Activated CD4-positive, alpha-beta T cell treated with anti-CD3 and anti-CD28 coated beads, Interleukin-2, amount 10 ng/mL, durations not matched to agents 7 days and 5 days (primary cell): ENCODE results near the gene AUH. TPM values are rescaled to one million over a fixed set of nuclear protein-coding genes. Genes with fewer than 3 reads are reported as not detected.

Experiments used
- CTCF ChIA-PET: fragments of 350-600 bp; sonication (Branson Sonifier 250); formaldehyde crosslinking; loops from one replicate; lab custom pipeline; 2021; ENCODE audit warnings: antibody characterized with exemption; lab: Charles Lee
- POLR2A ChIA-PET: fragments of 350-600 bp; sonication (Branson Sonifier 250); formaldehyde crosslinking; loops from one replicate; lab custom pipeline; 2021; ENCODE audit warnings: antibody characterized with exemption; lab: Charles Lee
- DNase-seq: peaks from one replicate; pipeline ENCODE4 v3.0.0-alpha.2; 2020
- H3K27ac Mint-ChIP-seq: one replicate; pipeline ENCODE4 v1.8.0; 2021; ENCODE audit warnings: mild to moderate bottlenecking, moderate library complexity, mixed read lengths
- H3K27me3 Mint-ChIP-seq: one replicate; pipeline ENCODE4 v1.8.0; 2021; ENCODE audit warnings: mixed read lengths
- H3K36me3 Mint-ChIP-seq: one replicate; pipeline ENCODE4 v1.8.0; 2021; ENCODE audit warnings: low read depth, mixed read lengths
- H3K4me1 Mint-ChIP-seq: one replicate; pipeline ENCODE4 v1.8.0; 2021; ENCODE audit warnings: mixed read lengths
- H3K4me3 Mint-ChIP-seq: one replicate; pipeline ENCODE4 v1.8.0; 2021; ENCODE audit warnings: mild to moderate bottlenecking, moderate library complexity, mixed read lengths
- H3K9me3 Mint-ChIP-seq: one replicate; pipeline ENCODE4 v1.8.0; 2021; ENCODE audit warnings: mixed read lengths
- total RNA-seq, 2 experiments: library from RNA; stranded (reverse); gene quantifications; one replicate each; pipeline ENCODE4 v1.2.3, GENCODE V29; 2021

Gene AUH
- total RNA-seq, 2 experiments from 2014 or later, result 16.8 to 17.0 TPM

DNA sequence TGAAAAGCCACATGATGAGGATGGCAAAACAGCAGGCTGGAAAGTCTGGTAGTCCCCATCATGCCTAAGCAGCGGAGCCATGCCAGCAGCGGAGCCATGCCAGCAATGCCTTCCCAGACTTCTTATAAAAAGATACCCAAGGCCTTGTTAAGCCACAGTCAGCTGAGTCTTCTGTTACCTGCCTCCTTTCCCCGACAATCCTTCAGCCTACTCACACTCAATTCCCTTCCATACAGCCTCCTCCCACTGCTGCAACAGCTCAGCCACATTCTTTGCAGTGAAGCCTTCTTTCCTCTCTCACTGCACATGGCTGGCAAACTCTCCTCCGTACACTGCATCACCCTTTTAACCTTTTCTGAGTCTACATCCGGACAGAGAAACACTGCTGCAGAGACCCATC, 114.9 kb downstream of the AUH start:
- Mint-ChIP-seq H3K9me3 (no peaks in the 10 kb centered on the region), H3K4me1 (peaks cover 25% of the 10 kb centered on the region), H3K27me3 (no peaks in the 10 kb centered on the region), H3K27ac (no peak overlapping the region), H3K36me3 (peaks cover 20% of the 10 kb centered on the region), H3K4me3 (no peak overlapping the region)
- CTCF ChIA-PET, result no interaction called here
- POLR2A ChIA-PET, result no interaction called here
- no peak for DNase-seq

DNA sequence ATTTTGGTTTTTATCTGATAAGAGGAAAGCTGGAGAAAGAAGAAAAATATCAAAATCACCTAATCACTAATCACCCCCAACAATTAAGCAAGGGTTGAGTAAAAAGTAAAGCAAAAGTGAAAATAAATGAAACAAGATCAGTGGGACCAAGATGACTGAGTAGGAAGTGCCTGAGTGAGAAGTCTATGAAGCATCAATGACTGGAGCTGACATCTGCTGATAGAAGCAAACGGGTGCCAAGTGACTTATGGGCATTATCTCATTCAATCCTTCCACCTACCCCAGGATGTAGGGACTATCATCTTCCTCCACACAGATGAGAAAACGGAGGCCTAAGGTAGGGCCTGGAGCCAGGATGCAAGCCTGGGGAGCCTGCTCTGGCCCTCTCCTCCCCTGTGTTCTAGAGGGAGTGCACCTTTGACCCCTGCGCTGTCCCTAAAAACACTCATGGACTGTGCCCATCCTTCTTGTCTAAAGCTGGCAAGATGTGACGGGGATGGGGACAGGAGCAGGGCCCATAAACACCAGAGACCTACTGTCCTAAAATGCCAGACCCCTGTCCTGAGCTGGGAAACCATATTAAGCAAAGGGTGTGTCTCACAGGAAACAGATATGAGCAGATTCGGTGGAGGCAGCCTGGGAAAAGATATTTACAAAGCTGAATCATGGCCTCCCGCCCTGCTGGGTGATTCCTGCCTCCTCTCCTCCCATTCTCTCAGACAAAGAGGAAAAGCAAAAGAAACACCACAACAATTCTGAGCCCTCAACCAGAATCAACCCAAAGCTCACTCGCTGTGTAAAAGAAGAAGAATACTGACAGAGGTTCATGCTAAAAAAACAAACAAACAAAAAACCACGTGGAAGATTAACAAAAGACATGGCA, 116.0 kb downstream of the AUH start:
- Mint-ChIP-seq H3K27ac (peak overlapping the region; percentile 65), H3K4me3 (no peak overlapping the region), H3K9me3 (peaks cover 3% of the 10 kb centered on the region), H3K36me3 (peaks cover 23% of the 10 kb centered on the region), H3K27me3 (no peaks in the 10 kb centered on the region), H3K4me1 (peaks cover 25% of the 10 kb centered on the region)
- ChIA-PET CTCF (interaction anchor here (0.9 kb wide), 1 partner anchor 281 kb away, joined by 3 read pairs; no protein-coding TSS in a partner anchor), POLR2A (no interaction called here)
- no peak for DNase-seq

DNA sequence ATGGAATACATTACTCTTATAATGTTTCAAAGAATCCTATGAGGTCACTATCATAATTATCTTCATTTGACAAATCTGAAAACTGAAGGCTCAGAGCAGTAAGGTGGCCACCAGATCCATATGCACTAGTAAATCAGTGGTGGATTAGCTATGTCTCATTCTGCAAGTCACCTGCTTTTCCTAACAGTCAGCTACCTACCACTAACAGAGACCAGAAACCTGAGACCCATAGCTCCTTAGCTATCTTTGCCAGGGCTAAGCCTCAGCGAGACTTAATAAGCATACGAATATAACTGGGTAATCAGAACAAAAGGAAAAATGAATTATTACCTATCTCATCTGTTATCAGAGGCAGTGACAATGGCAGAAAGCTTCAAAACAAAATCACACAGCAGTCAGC, 118.7 kb downstream of the AUH start:
- no peak for DNase-seq
- no peaks in the 10 kb centered on the region for H3K27me3 Mint-ChIP-seq
- peaks cover 4% of the 10 kb centered on the region for H3K9me3 Mint-ChIP-seq
- peaks cover 19% of the 10 kb centered on the region for H3K36me3 Mint-ChIP-seq
- ChIA-PET CTCF (interaction anchor here (0.7 to 2.4 kb wide), 2 partner anchors 9 to 13 kb away, joined by 3 to 6 read pairs; no protein-coding TSS in a partner anchor), POLR2A (no interaction called here)
- peaks cover 25% of the 10 kb centered on the region for H3K4me1 Mint-ChIP-seq
- H3K4me3 Mint-ChIP-seq, result no peak overlapping the region
- H3K27ac Mint-ChIP-seq, result no peak overlapping the region

DNA sequence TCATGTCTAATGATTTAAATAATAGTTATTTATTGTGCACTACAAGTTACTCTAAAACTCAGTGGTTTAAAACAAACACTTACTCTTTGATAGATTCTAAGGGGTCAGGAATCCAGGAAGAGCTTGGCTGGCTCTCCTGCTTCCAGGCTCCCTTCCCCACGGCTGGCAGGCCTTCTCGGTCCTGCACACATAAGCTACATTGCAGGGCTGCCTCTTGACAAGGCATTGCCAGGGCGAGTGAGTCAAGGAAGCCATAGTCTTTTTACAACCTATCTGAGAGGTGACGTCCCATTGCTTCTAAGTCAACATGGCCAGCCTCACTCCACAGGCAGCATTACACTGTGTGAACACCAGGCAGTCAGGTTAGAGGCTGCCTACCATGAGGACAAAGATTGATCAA, 119.8 kb downstream of the AUH start:
- no peaks in the 10 kb centered on the region for H3K27me3 Mint-ChIP-seq
- DNase-seq, result no peak
- H3K4me3 Mint-ChIP-seq, result no peak overlapping the region
- H3K36me3 Mint-ChIP-seq, result peaks cover 15% of the 10 kb centered on the region
- ChIA-PET POLR2A (no interaction called here), CTCF (interaction anchor here (0.8 kb wide), 1 partner anchor 10 kb away, joined by 3 read pairs; no protein-coding TSS in a partner anchor)
- H3K27ac Mint-ChIP-seq, result no peak overlapping the region
- peaks cover 18% of the 10 kb centered on the region for H3K4me1 Mint-ChIP-seq
- peaks cover 4% of the 10 kb centered on the region for H3K9me3 Mint-ChIP-seq

DNA sequence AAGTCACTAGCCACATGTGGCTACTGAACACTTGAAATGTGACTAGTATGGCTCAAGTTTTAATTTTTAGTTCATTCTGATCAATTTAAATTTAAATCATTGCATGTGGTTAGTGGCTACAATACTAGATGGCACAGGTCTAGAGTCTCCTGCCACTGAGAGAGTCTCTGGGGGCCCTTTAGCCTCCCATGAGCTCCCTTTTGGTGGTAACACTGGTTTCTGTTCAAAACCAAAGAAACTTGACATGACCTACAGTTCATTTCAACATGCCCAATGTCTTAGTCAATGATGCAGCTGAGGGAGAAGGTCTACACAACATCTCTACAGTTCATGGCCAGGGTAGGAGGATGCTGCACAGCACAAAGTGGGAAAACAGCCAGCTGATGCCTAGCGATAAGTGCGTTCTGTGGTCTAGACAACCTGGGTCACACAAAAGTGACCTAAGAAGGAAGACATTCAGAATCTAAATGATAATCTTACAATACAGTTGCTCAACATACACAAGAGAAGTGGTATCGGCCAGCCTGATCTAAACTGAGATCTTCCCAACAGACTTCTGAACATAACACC, 121.0 kb downstream of the AUH start:
- Mint-ChIP-seq H3K36me3 (peaks cover 13% of the 10 kb centered on the region), H3K27me3 (no peaks in the 10 kb centered on the region), H3K9me3 (peaks cover 4% of the 10 kb centered on the region), H3K27ac (no peak overlapping the region), H3K4me3 (no peak overlapping the region), H3K4me1 (peaks cover 9% of the 10 kb centered on the region)
- no peak for DNase-seq
- POLR2A ChIA-PET, result no interaction called here
- CTCF ChIA-PET, result interaction anchor here (1.0 kb wide), 1 partner anchor 11 kb away, joined by 4 read pairs; no protein-coding TSS in a partner anchor

DNA sequence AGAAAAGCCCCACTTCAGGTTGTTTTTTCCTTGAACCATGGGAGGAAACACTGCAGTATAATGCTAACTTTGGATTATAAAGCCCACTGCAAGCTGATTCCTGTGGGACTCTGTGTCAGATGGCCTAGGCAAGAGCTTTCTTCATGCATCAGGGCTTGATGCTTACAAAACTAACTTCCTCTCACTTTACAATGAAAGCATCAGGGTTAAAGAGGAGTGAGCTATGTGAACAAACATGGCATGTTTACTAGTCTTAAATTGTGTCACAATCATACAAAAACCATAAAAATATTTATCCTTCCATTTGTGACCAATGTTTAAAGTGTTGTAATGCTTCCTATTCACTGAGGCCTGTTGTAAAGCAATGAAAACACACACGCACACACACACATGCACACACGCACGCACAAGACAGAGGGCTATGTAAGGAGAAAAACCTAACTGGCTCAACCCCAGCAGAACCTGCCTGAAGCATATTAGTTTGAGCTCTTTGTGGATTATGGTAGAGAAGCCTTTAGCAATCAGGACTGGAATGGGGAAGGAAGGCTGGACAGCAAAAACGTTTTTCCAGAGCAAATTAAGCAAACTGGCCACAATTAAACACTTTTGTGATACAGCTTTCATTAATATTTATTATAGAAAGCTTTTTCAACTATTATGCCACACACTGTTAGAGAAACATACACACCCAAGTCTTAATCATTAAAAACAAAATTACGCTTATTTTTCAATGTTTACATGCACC, 122.2 kb downstream of the AUH start:
- no peaks in the 10 kb centered on the region for H3K4me1 Mint-ChIP-seq
- H3K36me3 Mint-ChIP-seq, result peaks cover 6% of the 10 kb centered on the region
- ChIA-PET POLR2A (no interaction called here), CTCF (interaction anchor here (0.8 to 2.6 kb wide), 6 partner anchors 11 to 76 kb away, joined by 3 to 12 read pairs (median 4); no protein-coding TSS in a partner anchor)
- peaks cover 4% of the 10 kb centered on the region for H3K9me3 Mint-ChIP-seq
- no peak for DNase-seq
- no peaks in the 10 kb centered on the region for H3K27me3 Mint-ChIP-seq
- no peak overlapping the region for H3K4me3 Mint-ChIP-seq
- H3K27ac Mint-ChIP-seq, result no peak overlapping the region

DNA sequence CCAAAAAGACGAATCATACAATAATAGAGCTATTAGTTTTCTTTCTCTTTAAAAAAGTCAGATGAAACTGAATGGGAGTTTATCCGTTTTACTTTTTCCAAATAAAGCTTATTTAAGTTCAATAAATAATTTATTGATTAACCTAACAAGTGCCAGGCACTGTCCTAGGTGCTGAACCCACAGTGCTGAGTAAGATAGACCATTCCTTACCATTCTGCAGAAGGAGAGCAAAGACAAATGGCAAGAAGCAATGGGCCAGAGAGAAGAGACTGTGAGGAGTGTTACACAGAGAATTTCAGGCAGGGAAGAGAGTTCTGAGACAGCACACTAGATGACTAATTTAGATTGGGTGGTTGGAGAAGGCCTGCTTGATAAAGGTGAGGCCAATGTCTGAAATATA, 127.2 kb downstream of the AUH start:
- CTCF ChIA-PET, result interaction anchor here (0.7 to 1.7 kb wide), 5 partner anchors 9 to 201 kb away, joined by 3 to 6 read pairs (median 3); no protein-coding TSS in a partner anchor
- Mint-ChIP-seq H3K4me3 (no peak overlapping the region), H3K27ac (no peak overlapping the region), H3K36me3 (peaks cover 10% of the 10 kb centered on the region), H3K9me3 (peaks cover 7% of the 10 kb centered on the region), H3K4me1 (no peaks in the 10 kb centered on the region), H3K27me3 (no peaks in the 10 kb centered on the region)
- POLR2A ChIA-PET, result no interaction called here
- peak; percentile 21 for DNase-seq

DNA sequence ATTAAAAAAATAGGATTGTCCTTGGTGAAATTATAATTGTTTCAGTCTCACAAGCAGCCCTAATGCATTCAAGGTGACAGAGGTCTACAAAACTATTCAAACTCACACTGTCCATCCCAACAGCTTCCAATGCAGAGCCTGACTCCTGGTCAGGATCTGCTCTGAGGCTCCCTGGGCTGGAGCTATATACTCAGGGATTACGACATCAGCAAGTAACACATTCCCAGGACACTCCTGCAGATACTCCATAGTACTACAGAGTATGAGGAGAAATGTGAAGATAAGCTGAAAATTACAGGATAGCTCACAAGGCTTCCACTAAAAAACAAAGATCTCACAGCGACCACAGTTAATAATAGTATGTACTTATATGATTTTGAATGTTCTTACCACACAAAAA, 130.1 kb downstream of the AUH start:
- no peak overlapping the region for H3K4me3 Mint-ChIP-seq

DNA sequence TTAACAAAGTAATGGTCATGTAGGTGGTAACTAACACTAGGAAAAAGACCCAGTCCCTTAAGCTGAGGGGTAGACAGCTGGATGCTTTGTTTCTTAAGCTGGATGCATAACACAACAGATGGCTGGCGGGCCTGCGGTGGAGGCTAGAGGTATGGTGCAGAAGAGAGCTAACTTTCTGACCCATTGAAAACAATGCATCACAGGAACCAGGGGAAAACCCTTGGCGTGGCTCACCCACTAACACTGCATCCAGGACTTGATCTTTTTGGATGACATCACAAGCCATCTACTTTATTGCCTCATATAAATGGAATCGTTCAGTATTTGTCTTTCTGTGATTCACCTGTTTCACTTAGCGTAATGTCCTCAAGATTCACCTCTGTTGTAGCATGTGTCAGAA, 138.7 kb downstream of the AUH start:
- no peak overlapping the region for H3K4me3 Mint-ChIP-seq
- peaks cover 29% of the 10 kb centered on the region for H3K36me3 Mint-ChIP-seq
- ChIA-PET POLR2A (no interaction called here), CTCF (interaction anchor here (1.3 to 1.4 kb wide), 2 partner anchors 15 to 30 kb away, joined by 5 to 6 read pairs; no protein-coding TSS in a partner anchor)
- no peaks in the 10 kb centered on the region for H3K27me3 Mint-ChIP-seq
- H3K4me1 Mint-ChIP-seq, result peaks cover 8% of the 10 kb centered on the region
- no peak for DNase-seq
- H3K27ac Mint-ChIP-seq, result no peak overlapping the region
- H3K9me3 Mint-ChIP-seq, result peaks cover 4% of the 10 kb centered on the region

More for the DNA sequence above, 130.1 kb downstream of the AUH start:
- ChIA-PET POLR2A (no interaction called here), CTCF (interaction anchor here (1.0 to 1.4 kb wide), 2 partner anchors 10 to 142 kb away, joined by 3 read pairs; no protein-coding TSS in a partner anchor)
- Mint-ChIP-seq H3K27ac (no peak overlapping the region), H3K27me3 (no peaks in the 10 kb centered on the region), H3K9me3 (peaks cover 7% of the 10 kb centered on the region), H3K4me1 (no peaks in the 10 kb centered on the region), H3K36me3 (peaks cover 10% of the 10 kb centered on the region)
- DNase-seq, result no peak

DNA sequence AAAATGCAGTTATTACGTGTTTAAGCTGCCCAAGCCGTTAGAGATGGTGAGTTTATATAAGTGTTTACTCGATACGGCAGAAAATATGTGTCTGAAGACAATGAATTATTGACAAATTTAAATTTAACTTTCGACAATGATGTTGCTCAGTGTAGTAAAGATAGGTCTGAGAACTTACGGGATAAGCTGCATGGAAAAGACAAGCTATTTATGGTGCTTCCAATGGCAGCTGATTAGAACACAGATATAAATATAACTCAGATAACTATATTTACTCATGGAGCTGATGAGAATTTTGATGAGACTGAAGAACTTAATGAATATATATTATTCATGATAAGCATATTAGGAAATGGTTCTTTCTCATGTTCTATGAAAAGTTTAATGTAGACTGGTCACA, 139.3 kb downstream of the AUH start:
- Mint-ChIP-seq H3K4me3 (no peak overlapping the region), H3K36me3 (peaks cover 33% of the 10 kb centered on the region), H3K27ac (no peak overlapping the region), H3K4me1 (peaks cover 8% of the 10 kb centered on the region), H3K9me3 (peaks cover 4% of the 10 kb centered on the region), H3K27me3 (no peaks in the 10 kb centered on the region)
- ChIA-PET CTCF (interaction anchor here (1.3 to 1.4 kb wide), 2 partner anchors 14 to 31 kb away, joined by 5 to 6 read pairs; no protein-coding TSS in a partner anchor), POLR2A (no interaction called here)
- DNase-seq, result no peak

DNA sequence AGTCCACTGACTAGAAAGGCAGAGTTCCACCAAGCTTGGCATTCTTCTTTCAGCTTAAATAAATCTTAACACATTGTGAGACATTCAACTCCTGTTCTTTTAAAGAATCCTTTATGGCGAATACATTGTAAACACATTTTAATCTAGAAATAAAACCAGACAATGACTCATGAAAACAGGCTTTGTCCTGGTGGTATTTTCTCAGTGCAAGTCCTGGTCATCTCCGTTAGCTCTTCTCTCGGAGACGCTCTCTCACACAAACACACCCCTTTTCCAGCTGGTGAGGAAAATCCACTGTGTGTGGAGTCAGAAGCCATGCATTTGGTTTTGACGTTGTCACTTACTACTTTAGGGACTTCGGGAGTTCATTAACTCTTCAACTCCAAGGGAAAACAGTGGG, 140.4 kb downstream of the AUH start:
- Mint-ChIP-seq H3K4me3 (no peak overlapping the region), H3K9me3 (peaks cover 4% of the 10 kb centered on the region), H3K27ac (no peak overlapping the region), H3K36me3 (peaks cover 41% of the 10 kb centered on the region), H3K4me1 (peaks cover 8% of the 10 kb centered on the region), H3K27me3 (no peaks in the 10 kb centered on the region)
- no peak for DNase-seq
- CTCF ChIA-PET, result interaction anchor here (1.0 to 1.4 kb wide), 2 partner anchors 11 to 18 kb away, joined by 3 to 5 read pairs; no protein-coding TSS in a partner anchor
- POLR2A ChIA-PET, result no interaction called here

DNA sequence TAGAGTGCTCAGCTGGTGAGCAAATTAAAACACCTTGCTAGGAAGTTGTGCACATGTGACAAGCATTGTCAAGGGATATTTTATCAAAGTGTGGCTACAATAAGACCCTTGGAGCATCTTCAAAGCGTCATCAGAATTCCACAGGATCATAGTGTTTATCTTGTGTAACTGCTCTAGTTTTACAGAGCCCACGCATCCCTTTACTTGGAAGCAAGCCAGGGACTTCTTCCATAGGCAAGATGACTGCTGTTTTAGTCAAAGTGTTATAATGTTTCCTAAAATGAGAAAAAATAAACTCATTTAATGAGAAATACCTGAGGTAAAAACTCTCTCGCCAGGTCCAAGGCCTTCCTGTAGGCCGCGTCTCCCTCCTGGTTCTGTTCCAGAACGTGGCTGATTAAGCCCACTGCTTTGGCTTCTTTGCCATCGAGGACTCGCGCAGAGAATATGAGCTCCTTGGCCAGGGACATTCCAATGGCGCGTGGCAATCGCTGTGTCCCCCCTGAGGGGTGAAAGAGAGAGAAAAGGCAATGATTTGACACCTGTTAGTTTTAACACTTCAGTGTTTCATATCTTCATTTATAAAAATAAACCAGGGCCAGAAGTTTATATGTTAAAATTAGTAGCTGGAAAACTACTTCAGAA, 141.1 kb downstream of the AUH start:
- no peak for DNase-seq
- no peaks in the 10 kb centered on the region for H3K27me3 Mint-ChIP-seq
- H3K4me1 Mint-ChIP-seq, result peaks cover 8% of the 10 kb centered on the region
- no peak overlapping the region for H3K4me3 Mint-ChIP-seq
- POLR2A ChIA-PET, result no interaction called here
- H3K9me3 Mint-ChIP-seq, result peaks cover 4% of the 10 kb centered on the region
- peaks cover 41% of the 10 kb centered on the region for H3K36me3 Mint-ChIP-seq
- CTCF ChIA-PET, result interaction anchor here (0.9 to 1.4 kb wide), 3 partner anchors 12 to 33 kb away, joined by 3 to 5 read pairs (median 3); no protein-coding TSS in a partner anchor
- H3K27ac Mint-ChIP-seq, result no peak overlapping the region
